ENCODE results near the gene FATE1.

Gene FATE1

DNA sequence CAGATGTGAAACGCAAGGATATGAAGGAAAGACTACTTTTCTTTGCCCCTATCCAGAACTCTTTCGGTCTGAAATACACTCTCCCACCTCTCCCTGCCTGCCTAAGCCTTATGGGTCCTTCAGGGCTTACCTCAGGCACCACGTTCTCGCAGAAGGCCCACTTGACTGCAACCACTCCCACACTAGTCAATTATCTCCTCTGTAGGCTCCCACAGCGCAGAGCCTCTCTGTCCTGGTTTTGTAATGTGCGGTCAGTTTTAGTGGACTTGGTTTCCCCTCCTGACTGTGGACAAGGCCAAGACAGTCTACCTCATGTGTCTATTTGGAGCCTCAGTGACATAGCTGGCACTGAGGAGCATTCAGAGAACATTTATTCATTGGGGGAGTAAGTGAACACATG, 29.8 kb downstream of the FATE1 start:
- no peak for DNase-seq

DNA sequence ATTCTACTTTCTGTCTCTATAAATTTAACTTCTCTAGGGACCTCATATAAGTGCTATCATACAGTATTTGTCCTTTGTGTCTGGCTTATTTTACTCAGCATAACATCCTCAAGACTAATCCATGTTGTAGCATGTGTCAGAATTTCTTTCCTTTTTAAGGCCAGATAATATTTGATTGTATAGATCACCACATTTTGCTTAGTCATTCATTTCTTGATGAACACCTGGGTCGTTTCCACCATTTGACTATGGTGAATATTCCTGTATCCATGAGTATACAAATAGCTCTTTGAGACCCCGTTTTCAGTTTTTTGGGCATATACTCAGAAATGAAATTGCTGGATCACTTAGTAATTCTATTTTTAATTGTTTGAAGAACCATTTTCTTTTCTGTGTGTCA, 30.7 kb downstream of the FATE1 start:
- DNase-seq, result no peak

DNA sequence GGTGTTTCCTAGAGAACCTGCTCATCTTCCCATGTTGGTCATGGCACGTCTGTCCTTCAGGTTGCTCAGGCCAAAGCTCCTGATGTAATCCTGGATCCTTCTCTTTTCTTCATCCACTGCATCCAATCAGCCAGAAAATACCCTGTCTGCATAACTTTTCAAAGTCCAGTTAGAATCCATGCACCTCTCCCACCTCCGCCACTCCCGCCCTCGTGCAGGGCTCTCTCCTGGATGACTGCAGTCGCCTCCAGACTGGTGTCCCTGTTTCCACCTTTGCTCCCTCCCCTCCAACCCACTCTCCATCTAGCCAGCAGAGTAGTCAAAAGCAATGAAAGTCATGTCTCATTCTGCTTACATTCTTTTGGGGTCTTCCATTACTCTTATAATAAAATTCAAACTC, 34.7 kb downstream of the FATE1 start:
- no peak for DNase-seq

DNA sequence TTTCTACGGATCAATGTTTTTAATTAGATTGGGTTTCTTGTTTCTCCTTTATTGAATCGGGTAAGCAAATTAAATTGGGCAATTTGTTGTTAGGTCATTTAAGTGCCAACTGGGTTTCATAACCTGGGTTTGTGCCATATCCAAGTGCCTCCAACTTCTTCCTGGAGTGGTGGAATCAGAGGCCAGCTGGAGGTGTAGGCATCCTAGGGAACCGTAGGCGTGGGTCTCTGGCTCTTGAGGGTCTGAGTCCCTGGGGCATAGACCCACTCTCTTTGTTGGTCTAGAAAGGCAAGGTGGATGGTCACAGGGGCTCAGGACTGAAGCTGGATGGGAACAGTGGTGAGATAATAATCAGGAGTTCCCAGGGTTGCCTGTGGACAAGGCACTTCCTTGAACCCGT, 37.0 kb downstream of the FATE1 start:
- no peak for DNase-seq

DNA sequence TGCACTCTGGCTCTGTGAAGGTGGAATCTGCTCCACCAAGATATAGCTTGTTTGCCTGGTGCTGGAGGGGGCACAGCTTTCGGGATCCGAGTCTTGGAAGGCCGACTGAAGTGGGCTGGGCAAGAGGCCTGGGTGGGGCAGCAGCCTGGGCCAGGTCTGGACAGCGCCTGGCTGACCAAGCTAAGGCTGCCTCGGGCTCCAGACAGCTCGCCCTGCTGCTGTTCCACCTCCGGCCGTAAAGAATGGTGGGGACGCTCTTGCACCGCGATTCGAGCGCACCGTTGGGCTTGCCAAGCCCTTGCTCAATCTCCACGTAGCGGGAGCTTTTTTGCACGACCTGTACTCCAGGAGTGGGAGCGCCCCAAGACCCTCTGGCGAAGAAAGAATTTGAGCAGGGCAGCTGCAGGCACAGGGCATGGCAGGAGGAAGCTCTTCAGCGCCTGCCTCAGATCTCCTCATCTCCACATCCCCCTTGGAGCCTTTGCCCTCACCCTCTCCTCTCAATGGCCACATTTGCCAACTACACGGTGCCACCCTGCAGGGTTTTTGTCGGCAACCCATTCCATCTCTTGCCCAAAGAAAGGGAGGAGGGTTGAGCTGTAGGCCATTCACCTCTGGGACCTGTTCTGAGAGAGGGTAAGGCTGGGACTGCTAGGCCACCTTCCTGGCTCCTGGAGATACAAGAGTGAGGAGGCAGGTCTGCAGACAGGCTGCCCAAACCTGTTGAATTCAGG, 37.6 kb downstream of the FATE1 start:
- DNase-seq, result peak; percentile 44

DNA sequence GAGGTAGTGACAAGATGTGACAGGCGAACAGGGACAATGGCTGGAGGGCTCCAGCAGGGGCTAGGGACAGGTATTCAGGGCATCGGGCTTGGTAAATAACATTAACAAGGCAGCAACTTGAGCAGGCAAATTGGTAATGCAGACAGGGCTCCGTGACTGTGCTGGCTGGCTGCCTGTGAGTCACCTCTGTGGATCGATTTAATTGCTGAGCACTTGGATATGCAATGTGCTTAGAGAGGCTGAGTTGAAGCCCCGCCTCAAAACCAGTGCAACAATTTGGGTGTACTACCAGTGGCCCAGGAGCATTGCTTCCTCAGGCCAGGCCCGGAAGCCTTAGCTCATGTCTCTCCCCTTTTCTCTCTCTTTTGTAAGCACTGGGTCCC, 38.2 kb downstream of the FATE1 start:
- DNase-seq, result peak; percentile 83

DNA sequence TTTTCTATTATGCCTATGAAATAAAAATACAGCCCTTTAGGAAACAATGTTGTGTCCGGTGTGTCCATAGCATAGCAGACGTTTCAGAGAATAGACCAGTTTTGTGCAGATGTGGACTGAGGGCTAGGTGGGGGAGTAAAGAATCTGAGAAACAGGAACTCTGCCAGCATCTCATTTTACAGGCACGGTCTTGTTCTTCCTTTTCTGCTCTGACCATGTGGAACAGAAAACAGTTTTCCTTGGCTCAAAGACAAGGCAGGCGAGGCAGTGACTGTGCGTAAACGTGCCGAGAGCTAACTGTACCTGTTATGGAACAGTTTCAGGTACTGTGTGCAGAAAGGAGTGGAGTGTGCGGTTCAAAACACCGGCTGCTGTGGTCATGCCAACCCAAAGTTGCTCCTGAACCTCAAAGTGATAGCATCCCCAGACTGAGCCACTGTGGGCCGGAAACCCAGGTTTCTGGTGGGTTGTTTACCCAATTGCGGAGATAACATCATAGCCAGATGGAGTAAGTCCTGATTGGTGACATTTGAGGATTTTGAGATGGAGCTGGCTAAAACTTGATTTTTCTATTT, 38.9 kb downstream of the FATE1 start:
- DNase-seq, result peak; percentile 19

DNA sequence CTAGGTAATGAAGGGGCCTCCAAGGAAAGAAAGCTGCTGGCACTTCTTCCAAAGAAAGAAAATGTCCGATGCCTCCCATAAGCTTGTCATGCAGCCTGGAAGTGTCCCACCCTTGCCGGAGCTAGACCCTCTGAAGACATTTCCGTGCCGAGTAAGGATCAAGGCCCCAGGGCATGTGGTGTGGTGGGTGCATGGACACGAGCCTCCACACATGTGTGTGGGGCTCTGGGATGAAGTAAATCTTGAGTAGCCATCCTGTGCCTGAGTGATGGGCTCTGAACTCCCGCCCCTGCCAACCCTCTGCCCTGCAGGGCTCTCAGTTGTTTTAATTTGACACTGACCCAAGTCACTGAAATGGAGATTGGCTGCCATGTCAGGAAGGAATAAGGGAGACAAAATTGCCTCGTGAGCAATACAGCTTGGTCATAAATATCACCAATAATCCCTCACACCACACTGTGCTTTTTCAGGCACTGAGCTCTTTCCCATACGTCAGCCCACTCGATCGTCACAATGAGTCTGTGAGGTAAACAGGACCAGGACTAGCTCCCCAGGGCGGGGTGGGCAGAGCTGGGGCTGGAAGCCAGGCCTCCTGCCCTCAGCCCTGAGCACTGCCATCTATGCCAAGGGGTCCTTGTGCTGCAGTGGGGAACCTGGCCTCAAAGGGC, 43.3 kb downstream of the FATE1 start:
- DNase-seq, result no peak

DNA sequence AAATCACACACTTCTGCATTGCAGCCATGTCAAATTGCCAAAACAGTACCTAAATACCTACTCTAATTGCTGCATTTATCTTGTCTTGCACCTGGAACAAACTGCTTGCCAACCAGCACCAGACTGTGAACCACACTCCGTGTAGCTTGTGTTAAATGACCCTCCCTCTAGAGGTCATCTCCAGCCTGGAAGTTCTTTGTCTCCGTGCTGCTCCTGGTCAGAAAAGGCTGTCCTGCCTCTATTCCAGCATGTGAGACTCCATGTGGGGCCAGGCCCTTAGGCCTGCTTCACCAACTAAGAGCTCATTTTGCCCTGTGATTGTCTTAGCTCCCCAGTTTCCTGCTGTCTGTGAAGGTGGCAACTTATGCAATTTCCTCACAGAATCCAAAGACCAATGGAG, 47.0 kb downstream of the FATE1 start:
- no peak for DNase-seq

DNA sequence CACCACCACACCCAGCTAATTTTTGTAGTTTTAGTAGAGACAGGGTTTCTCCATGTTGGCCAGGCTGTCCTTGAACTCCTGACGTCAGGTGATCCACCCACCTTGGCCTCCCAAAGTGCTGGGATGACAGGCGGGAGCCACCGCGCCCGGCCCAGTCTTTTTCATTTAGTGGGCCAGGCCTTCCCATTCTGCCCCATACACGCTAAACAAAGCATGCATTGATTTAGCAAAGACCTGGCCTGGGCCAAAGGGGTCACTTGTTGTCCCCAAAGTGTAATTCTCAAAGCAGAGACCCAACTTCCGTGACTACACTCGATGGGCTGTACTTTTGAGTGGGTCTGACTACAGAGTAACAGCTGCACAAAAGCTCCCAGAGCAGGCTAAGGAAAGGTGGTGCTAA, 47.9 kb downstream of the FATE1 start:
- no peak for DNase-seq

DNA sequence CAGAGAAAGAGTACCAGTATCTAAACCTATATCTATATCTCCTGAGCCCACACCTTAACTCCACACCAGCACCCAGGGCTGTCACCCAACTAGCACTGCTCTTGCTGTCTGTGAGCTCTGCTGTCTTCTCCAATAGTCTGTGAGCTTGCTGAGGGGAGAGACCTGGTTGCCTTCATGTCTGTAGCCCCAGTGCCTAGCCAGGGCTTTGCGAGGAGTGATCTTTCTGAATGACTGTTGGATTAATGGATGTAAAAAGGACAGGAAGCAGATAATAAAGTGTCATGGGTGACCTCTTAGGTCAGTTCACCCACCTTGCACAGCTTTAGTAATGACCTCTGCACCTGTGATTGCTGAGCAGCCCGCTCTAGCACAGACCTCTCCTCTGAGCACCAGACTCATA, 49.2 kb downstream of the FATE1 start:
- DNase-seq, result no peak

DNA sequence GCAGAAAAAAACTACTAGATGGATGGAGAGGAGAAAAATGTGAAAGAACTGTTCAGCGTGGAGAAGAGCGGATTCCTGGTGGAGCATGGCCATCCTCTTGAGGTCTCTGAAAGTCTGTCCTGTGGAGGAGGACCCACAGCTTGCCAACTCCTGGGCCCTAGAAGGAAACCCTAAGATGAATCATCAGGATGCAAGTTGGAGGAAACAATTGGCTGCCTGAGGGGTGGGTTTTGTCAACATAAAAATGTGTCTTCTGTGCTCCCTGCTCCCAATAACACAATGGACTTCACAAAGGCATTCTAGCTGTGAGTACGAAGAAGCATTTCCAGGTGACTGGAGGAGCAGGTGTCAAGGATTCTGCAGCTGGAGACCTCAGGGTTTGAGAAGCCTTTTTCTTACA, 55.9 kb downstream of the FATE1 start:
- no peak for DNase-seq

Data from fibroblast of skin of right biceps (primary cell).